Activated T-cell treated with anti-CD3 and anti-CD28 coated beads, Interleukin-2, amount 50 U/mL, for 24 hours (primary cell): ENCODE data around the gene ILF2.
"Not testable (repeated sequence)": the region's sequence is repeated elsewhere in the genome, so short reads cannot be mapped to it uniquely, and the experiment has no call there.

Experiments used
- DNase-seq: peaks from one replicate; pipeline ENCODE4 v3.0.0-alpha.2; 2020
- H3K27ac Mint-ChIP-seq: 2 replicates; pipeline ENCODE4 v1.8.0; 2020; ENCODE audit warnings: mild to moderate bottlenecking, mixed read lengths
- H3K27me3 Mint-ChIP-seq: 2 replicates; pipeline ENCODE4 v1.8.0; 2020; ENCODE audit warnings: mixed read lengths
- H3K36me3 Mint-ChIP-seq: 2 replicates; pipeline ENCODE4 v1.8.0; 2020; ENCODE audit warnings: low read depth, mixed read lengths
- H3K4me1 Mint-ChIP-seq: 2 replicates; pipeline ENCODE4 v1.8.0; 2020; ENCODE audit warnings: low read depth, mixed read lengths
- H3K4me3 Mint-ChIP-seq: 2 replicates; pipeline ENCODE4 v1.8.0; 2020; ENCODE audit warnings: mild to moderate bottlenecking, moderate library complexity, mixed read lengths
- H3K9me3 Mint-ChIP-seq: 2 replicates; pipeline ENCODE4 v1.8.0; 2020; ENCODE audit warnings: mixed read lengths

The ILF2 gene

GRCh38 chr1:153669606-153670005 lies 1.2 kb downstream of the ILF2 start:
- no peaks in the 10 kb centered on the region for H3K27me3 Mint-ChIP-seq
- peaks cover 40% of the 10 kb centered on the region for H3K4me1 Mint-ChIP-seq
- no peak for DNase-seq
- H3K9me3 Mint-ChIP-seq: no peaks in the 10 kb centered on the region
- no peak overlapping the region for H3K4me3 Mint-ChIP-seq
- no peaks in the 10 kb centered on the region for H3K36me3 Mint-ChIP-seq
- no peak overlapping the region for H3K27ac Mint-ChIP-seq

GRCh38 chr1:153668672-153669071 lies 2.1 kb downstream of the ILF2 start:
- not testable (repeated sequence) for H3K27ac Mint-ChIP-seq, H3K4me3 Mint-ChIP-seq, H3K9me3 Mint-ChIP-seq, H3K36me3 Mint-ChIP-seq, H3K27me3 Mint-ChIP-seq
- peaks cover 40% of the 10 kb centered on the region for H3K4me1 Mint-ChIP-seq
- DNase-seq: peak; percentile 16

- Mint-ChIP-seq H3K4me1 (peaks cover 38% of the 10 kb centered on the region), H3K27me3 (no peaks in the 10 kb centered on the region), H3K36me3 (no peaks in the 10 kb centered on the region), H3K27ac (no peak overlapping the region), H3K4me3 (no peak overlapping the region), H3K9me3 (no peaks in the 10 kb centered on the region)
- peak; percentile 20 for DNase-seq
These were observed 3.4 kb downstream of the ILF2 start for GRCh38 chr1:153667439-153667838.

GRCh38 chr1:153663211-153663610 lies 7.6 kb downstream of the ILF2 start:
- no peaks in the 10 kb centered on the region for H3K9me3 Mint-ChIP-seq
- peaks cover 14% of the 10 kb centered on the region for H3K36me3 Mint-ChIP-seq

GRCh38 chr1:153662269-153662668 lies 8.5 kb downstream of the ILF2 start:
- DNase-seq: no peak
- Mint-ChIP-seq H3K9me3 (no peaks in the 10 kb centered on the region), H3K36me3 (peaks cover 14% of the 10 kb centered on the region), H3K27ac (peak overlapping the region; percentile 68), H3K27me3 (no peaks in the 10 kb centered on the region), H3K4me1 (peaks cover 20% of the 10 kb centered on the region), H3K4me3 (no peak overlapping the region)

More at GRCh38 chr1:153663211-153663610, 7.6 kb downstream of the ILF2 start:
- no peak overlapping the region for H3K4me3 Mint-ChIP-seq
- H3K4me1 Mint-ChIP-seq: peaks cover 26% of the 10 kb centered on the region
- H3K27ac Mint-ChIP-seq: peak overlapping the region; percentile 64
- DNase-seq: no peak
- H3K27me3 Mint-ChIP-seq: no peaks in the 10 kb centered on the region

GRCh38 chr1:153661111-153661708 lies 9.6 kb downstream of the ILF2 start:
- Mint-ChIP-seq H3K27ac (peak overlapping the region; percentile 68), H3K4me3 (no peak overlapping the region)
- DNase-seq: no peak

GRCh38 chr1:153659656-153660055 lies 11.1 kb downstream of the ILF2 start:
- Mint-ChIP-seq H3K4me1 (peaks cover 14% of the 10 kb centered on the region), H3K9me3 (no peaks in the 10 kb centered on the region), H3K27me3 (no peaks in the 10 kb centered on the region), H3K36me3 (peaks cover 14% of the 10 kb centered on the region), H3K27ac (peak overlapping the region; percentile 97), H3K4me3 (peak overlapping the region; percentile 97)
- DNase-seq: no peak

More at GRCh38 chr1:153661111-153661708, 9.6 kb downstream of the ILF2 start:
- Mint-ChIP-seq H3K9me3 (no peaks in the 10 kb centered on the region), H3K27me3 (no peaks in the 10 kb centered on the region), H3K36me3 (peaks cover 14% of the 10 kb centered on the region), H3K4me1 (peaks cover 18% of the 10 kb centered on the region)

GRCh38 chr1:153659175-153659534 lies 11.6 kb downstream of the ILF2 start:
- Mint-ChIP-seq H3K27me3 (no peaks in the 10 kb centered on the region), H3K4me1 (peaks cover 14% of the 10 kb centered on the region), H3K4me3 (peak overlapping the region; percentile 97), H3K27ac (peak overlapping the region; percentile 97), H3K36me3 (peaks cover 14% of the 10 kb centered on the region), H3K9me3 (no peaks in the 10 kb centered on the region)
- no peak for DNase-seq

GRCh38 chr1:153658400-153659174 lies 12.2 kb downstream of the ILF2 start, which contains the start of gene SNAPIN:
SNAPIN (plus strand) TSS chr1:153658703; CDS start chr1:153658744, 41 bp downstream.
- Mint-ChIP-seq H3K36me3 (peaks cover 14% of the 10 kb centered on the region), H3K9me3 (no peaks in the 10 kb centered on the region), H3K27ac (peak within 1 kb of the TSS; percentile 97), H3K4me1 (peaks cover 14% of the 10 kb centered on the region), H3K4me3 (peak within 1 kb of the TSS; percentile 97), H3K27me3 (no peaks in the 10 kb centered on the region)
- peak; percentile 95 for DNase-seq

- H3K4me3 Mint-ChIP-seq: no peak overlapping the region
These were observed 15.5 kb downstream of the ILF2 start for GRCh38 chr1:153655333-153655732.

GRCh38 chr1:153652805-153653500 lies 17.8 kb downstream of the ILF2 start:
- peaks cover 21% of the 10 kb centered on the region for H3K4me1 Mint-ChIP-seq
- no peak overlapping the region for H3K4me3 Mint-ChIP-seq
- H3K27ac Mint-ChIP-seq: no peak overlapping the region
- DNase-seq: no peak
- no peaks in the 10 kb centered on the region for H3K27me3 Mint-ChIP-seq
- no peaks in the 10 kb centered on the region for H3K9me3 Mint-ChIP-seq
- H3K36me3 Mint-ChIP-seq: peaks cover 8% of the 10 kb centered on the region

More at GRCh38 chr1:153655333-153655732, 15.5 kb downstream of the ILF2 start:
- Mint-ChIP-seq H3K9me3 (no peaks in the 10 kb centered on the region), H3K27me3 (no peaks in the 10 kb centered on the region), H3K27ac (no peak overlapping the region), H3K36me3 (peaks cover 14% of the 10 kb centered on the region), H3K4me1 (peaks cover 13% of the 10 kb centered on the region)
- no peak for DNase-seq

GRCh38 chr1:153651771-153652170 lies 19.0 kb downstream of the ILF2 start:
- Mint-ChIP-seq H3K27me3 (no peaks in the 10 kb centered on the region), H3K36me3 (peaks cover 20% of the 10 kb centered on the region), H3K4me3 (no peak overlapping the region), H3K4me1 (peaks cover 28% of the 10 kb centered on the region), H3K9me3 (no peaks in the 10 kb centered on the region), H3K27ac (no peak overlapping the region)
- DNase-seq: no peak

GRCh38 chr1:153649863-153650235 lies 20.9 kb downstream of the ILF2 start:
- no peak overlapping the region for H3K4me3 Mint-ChIP-seq

GRCh38 chr1:153649137-153649862 lies 21.5 kb downstream of the ILF2 start:
- peaks cover 44% of the 10 kb centered on the region for H3K36me3 Mint-ChIP-seq
- peaks cover 45% of the 10 kb centered on the region for H3K4me1 Mint-ChIP-seq
- H3K9me3 Mint-ChIP-seq: no peaks in the 10 kb centered on the region
- no peaks in the 10 kb centered on the region for H3K27me3 Mint-ChIP-seq
- DNase-seq: peak; percentile 43
- peak overlapping the region; percentile 85 for H3K27ac Mint-ChIP-seq
- no peak overlapping the region for H3K4me3 Mint-ChIP-seq

More at GRCh38 chr1:153649863-153650235, 20.9 kb downstream of the ILF2 start:
- no peak for DNase-seq
- no peaks in the 10 kb centered on the region for H3K27me3 Mint-ChIP-seq
- peaks cover 39% of the 10 kb centered on the region for H3K36me3 Mint-ChIP-seq
- peak overlapping the region; percentile 85 for H3K27ac Mint-ChIP-seq
- peaks cover 42% of the 10 kb centered on the region for H3K4me1 Mint-ChIP-seq
- no peaks in the 10 kb centered on the region for H3K9me3 Mint-ChIP-seq
